ENCODE results near the gene GPRC5C. TPM values are rescaled to one million over a fixed set of nuclear protein-coding genes. Genes with fewer than 3 reads are reported as not detected.
"Not testable (repeated sequence)": the region's sequence is repeated elsewhere in the genome, so short reads cannot be mapped to it uniquely, and the experiment has no call there.

Gene GPRC5C
- total RNA-seq, 1 donor from 2014 or later = 34.4 TPM

DNA sequence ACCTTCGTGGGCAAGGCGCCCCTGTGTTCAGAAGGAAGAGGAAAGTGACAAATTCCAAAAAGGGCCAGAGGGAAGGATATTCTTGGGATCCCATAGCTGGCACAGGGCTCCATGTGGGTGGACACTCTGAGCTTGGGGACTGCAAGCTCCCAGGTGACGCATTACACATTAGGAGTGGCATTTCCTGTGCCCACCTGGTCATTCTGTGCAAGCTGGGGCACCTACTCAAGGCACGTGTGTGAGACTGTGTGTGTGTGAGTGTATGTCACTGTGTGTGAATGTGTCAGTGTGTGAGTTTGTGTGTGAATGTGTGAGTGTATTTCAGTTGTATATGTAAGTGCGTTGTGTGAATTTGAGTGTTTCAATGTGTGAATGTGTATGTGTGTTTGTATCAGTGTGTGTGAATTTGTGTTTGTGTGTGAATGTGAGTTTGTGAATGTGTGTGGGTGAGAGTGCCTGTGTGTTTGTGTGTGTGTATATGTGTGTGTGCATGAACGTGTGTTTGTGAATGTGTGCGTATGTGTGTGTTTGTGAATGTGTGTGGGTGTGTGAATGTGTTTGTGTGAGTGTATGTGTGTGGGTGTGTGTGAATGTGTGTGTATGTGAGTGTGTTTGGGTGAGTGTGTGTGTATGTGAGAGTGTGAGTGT, 33.0 kb downstream of the GPRC5C start:
- ATAC-seq (no peak), DNase-seq (peak; percentile 15)
- intact Hi-C loops (cut with micrococcal nuclease) = no loop called here

GRCh38 chr17:74465378-74466110, 33.7 kb downstream of the GPRC5C start:
- ATAC-seq (no peak), DNase-seq (no peak)
- intact Hi-C loops (cut with micrococcal nuclease) = no loop called here

DNA sequence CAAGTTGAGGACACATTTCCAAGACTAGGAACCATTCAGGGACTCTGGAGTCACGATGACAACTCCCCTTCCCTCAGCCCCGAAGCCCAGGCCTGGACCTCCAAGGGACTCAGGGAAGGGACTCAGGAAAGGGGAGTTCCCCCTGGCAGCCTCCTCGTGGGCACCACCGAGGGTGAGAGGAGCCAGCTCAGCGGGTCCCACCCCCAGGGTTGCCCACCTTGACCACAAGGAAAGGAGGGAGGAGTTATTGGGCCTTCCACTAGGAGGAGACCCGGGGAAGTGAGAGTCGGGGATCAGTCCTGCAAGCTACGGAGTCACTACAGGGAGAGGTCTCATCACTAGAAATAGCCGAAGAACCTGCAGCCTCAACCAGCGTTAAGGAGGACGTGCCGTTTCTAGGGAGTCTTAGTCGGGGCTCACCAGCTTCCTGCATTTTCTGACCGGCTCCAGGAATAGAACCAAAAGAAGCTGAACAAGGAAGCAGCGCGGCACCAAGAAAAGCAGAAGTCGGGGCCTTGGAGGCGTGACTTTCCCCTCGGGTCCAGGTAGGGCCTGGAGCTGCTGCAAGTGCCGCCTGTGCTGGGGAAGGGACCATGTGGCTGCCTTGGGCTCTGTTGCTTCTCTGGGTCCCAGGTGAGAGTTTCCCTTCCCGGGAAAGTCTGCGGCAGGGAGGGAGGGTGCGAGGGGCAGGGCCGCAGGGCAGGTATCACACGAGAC, 34.4 kb downstream of the GPRC5C start, which contains the start of gene CD300A:
Gene CD300A, plus strand, starts transcription at position 524 of the 717 bp plus-strand sequence. Its CDS starts 70 bp downstream, at position 594.
- DNase-seq (peak; percentile 62), ATAC-seq (peak; percentile 51)
- intact Hi-C loops (cut with micrococcal nuclease) = no loop called here

GRCh38 chr17:74466828-74467184, 34.9 kb downstream of the GPRC5C start:
- ATAC-seq (peak; percentile 9), DNase-seq (no peak)
- intact Hi-C loops (cut with micrococcal nuclease) = no loop called here

DNA sequence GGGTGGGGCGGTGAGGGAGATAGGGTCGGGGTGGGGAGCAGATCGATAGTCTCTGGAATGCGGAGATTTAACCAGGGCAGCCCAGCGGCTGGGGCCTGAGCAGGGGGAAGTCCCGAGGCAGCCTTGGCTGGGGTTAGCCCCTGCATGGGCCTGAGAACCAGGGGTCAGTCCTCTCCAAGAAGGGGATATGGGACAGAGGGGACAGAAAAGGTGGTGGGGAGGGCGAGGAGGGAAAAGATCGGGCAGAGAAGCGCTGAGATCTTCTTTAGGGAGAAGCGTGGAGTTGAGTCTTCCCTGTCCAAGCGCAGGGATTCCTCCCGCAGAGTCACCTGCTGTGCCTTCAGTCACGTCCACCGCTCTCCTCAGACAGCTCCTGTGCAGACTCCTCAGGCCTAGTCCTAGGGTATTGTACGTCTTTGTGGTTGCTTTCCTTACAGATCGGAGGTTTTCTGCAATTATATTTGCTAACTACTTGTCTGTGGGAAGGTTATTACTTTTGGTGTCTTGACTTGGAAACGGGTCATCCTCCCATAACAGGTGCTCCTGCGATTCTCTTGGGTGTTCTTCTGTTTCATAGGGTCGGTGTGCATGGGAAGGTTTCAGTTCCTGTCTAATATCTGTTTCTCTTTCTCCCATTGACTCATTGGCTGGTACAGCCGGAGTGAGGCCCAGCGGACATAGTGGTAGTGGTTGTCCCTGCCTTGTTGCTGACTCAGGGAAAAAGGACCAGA, 35.5 kb downstream of the GPRC5C start:
- peak; percentile 47 for DNase-seq
- intact Hi-C loops (cut with micrococcal nuclease) = no loop called here

DNA sequence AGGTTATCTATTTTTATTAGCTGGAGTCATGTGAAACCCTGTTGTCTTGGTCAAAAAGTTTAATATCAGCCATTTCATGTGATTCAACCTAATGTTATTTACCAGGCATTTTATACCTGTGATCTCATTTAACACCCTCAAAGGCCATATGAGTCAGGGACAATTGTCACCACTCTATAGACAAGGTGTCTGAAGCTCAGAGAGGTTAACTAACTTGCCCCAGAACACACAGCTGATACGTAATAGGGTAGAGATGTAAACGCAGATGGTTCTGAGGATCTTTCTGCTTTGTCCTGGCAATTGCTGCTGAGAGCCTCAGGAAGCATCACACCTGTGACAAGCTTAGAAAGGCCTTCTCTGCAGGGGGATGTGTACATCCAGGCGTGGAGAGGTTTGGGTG, 39.5 kb downstream of the GPRC5C start:
- intact Hi-C loops (cut with micrococcal nuclease) = no loop called here
- ATAC-seq (no peak), DNase-seq (no peak)

More for the DNA sequence above, 35.5 kb downstream of the GPRC5C start:
- ATAC-seq = peak; percentile 44

DNA sequence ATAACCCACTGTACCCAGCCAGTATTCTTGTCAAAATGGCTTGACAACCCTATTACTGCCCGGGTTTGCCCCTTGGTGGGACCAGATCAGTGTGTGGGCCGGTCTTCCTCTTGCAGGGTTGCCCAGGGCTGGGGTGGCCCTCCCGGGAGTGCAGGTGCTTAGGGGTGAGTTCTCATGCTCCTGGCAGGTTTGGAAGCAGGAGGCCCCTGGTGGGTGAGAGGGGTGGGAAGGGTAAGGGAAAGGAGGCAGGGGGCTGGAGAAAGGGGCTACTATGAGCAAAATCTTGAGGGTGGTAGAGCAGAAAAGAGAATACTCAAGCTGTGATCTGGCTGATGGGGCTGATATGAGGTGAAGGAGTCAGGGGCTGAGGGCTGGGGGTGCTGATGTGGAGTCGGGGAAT, 41.0 kb downstream of the GPRC5C start:
- DNase-seq = no peak
- ATAC-seq = no peak
- intact Hi-C loops (cut with micrococcal nuclease) = no loop called here

DNA sequence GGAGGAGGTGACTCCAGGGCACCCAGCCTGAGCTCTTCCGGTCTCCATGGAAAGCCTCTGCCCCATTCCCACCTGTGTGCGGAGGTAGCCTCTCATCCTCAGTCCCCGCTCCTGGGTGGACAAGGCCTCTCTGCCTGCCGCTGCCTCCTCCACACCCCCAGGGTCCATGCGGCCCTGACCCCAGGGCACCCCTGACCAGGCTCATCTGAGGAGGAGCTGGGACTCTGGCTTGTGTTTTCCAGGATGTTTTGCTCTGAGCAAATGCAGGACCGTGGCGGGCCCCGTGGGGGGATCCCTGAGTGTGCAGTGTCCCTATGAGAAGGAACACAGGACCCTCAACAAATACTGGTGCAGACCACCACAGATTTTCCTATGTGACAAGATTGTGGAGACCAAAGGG, 41.4 kb downstream of the GPRC5C start:
- DNase-seq = no peak
- intact Hi-C loops (cut with micrococcal nuclease) = no loop called here
- ATAC-seq = no peak

DNA sequence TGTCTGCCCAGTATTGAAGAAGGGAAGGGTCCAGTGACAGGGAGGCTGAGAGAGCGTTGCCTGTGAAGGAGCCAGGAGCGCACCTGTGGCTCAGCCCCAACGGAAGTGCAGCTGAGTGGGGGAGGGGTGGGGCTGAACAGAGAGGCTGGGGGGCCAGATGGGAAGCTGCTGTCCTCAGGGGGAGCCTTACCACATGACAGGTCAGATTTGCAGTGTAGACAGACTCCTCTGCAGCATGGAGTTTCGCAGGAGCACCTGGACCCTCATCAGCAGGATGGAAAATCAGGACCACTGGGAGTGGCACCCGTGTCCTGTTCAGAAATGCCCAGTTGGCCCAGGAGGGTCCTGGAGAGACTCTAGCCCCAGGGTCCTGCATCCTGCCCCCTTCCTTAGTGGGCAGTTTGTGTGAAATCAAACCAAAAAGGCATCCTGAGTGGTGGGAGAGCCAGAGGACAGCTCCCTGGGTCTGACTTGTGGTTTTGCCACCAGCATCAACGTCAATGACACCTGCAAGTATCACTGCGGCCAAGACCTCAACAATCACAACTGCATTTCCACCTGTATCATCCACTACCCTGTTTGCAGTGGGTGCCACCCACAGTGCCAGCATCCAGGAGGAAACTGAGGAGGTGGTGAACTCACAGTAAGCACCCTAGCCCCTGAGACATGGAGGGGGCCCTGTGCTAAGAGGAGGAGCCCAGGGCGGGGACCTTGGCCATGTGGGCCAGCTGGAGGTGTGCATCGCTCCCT, 42.3 kb downstream of the GPRC5C start:
- intact Hi-C loops (cut with micrococcal nuclease) = no loop called here
- ATAC-seq (no peak), DNase-seq (no peak)

DNA sequence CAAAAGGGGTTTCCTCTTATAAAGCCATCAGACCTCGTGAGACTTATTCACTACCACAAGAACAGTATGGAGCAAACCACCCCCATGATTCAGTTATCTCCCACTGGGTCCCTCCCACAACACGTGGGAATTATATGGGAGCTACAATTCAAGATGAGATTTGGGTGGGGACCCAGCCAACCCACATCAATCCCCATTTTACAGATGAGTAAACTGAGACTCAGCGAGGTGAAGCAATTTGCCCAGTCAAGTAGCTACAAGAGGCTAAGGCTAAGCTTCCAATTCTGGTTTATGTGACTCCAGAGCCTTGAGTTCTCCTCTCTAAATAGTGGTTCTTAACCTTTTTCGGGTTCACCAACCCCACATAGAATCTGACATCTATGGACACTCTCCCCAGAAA, 43.3 kb downstream of the GPRC5C start:
- no peak for ATAC-seq
- intact Hi-C loops (cut with micrococcal nuclease) = no loop called here
- DNase-seq = no peak

DNA sequence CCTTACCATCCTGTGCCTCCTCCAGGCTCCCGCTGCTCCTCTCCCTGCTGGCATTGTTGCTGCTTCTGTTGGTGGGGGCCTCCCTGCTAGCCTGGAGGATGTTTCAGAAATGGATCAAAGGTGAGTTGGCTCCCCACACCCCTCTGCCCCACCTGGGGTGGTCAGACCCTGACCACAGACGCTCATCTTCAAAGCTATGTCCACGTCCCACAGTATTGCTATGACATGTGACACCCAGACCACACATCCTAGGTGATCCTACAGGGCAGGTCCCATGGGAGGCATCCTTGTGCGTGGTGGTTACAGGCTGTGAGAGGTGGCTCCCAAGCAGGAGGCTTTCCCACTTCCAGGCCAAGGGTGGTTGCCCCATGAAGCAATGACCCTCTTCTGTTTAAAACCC, 45.5 kb downstream of the GPRC5C start:
- intact Hi-C loops (cut with micrococcal nuclease) = no loop called here
- ATAC-seq = no peak
- no peak for DNase-seq

DNA sequence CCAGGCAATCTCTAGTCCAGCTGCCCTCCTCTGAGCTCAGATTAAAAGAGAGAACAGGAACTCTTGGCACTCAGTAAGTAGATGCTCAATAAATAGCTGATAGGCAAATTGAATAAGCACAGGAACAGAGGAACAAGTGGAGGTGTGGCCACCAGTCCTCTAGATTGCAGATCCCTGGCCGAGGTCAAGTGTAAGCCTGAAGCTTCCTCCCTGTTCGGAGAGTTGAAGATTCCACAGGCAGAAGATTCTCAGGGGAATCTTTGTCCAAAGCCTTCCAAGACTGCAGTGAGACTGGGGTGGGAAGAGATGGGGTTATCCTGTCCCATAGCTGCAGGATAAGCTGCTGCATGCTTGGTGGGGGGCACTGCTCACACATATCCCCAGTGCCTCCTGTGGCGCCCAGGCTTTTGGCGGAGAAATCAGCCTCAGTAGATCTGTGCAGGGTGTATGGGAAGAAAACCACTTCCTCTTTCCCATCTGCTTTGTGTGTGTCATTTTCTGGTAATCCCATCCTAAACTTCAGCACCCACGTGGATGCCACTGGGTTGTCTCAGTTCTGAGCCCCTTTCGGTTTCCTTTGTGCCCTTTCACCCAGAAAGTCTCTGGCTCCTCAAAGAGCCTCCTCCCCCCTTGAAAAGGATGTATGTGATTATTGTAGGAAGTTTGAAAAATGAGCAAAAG, 46.7 kb downstream of the GPRC5C start:
- intact Hi-C loops (cut with micrococcal nuclease) = no loop called here
- DNase-seq = no peak

GRCh38 chr17:74480290-74480689, 48.4 kb downstream of the GPRC5C start:
- ATAC-seq = no peak
- intact Hi-C loops (cut with micrococcal nuclease) = no loop called here
- no peak for DNase-seq

More for the DNA sequence above, 46.7 kb downstream of the GPRC5C start:
- peak; percentile 61 for ATAC-seq

GRCh38 chr17:74481621-74482020, 49.7 kb downstream of the GPRC5C start:
- ATAC-seq (no peak), DNase-seq (no peak)
- intact Hi-C loops (cut with micrococcal nuclease) = no loop called here

DNA sequence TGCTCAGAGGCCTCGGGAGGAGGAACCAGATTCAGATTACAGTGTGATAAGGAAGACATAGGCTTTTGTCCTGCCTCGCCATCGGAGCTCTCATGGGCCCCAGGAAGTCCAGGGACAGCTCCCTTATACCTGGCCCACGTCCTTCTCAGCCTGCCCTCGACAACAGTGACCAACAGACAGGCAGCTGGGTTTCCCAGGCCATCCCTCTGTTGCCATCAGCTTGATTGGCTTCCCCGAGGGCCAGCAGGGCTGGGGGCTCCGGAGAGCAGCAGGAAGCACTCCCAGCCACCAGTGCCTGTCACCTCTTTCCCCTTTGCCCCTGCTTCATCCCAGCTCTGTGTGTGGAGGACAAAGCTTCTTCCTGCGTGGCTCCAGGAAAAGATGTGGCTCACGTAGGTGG, 52.2 kb downstream of the GPRC5C start:
- DNase-seq (no peak), ATAC-seq (no peak)
- intact Hi-C loops (cut with micrococcal nuclease) = no loop called here

- intact Hi-C loops (cut with micrococcal nuclease) = no loop called here
- DNase-seq (no peak), ATAC-seq (no peak)
Measured at GRCh38 chr17:74485022-74485743, 53.3 kb downstream of the GPRC5C start.

- no peak for ATAC-seq
- intact Hi-C loops (cut with micrococcal nuclease) = no loop called here
Measured at GRCh38 chr17:74485841-74486240, 54.0 kb downstream of the GPRC5C start.

DNA sequence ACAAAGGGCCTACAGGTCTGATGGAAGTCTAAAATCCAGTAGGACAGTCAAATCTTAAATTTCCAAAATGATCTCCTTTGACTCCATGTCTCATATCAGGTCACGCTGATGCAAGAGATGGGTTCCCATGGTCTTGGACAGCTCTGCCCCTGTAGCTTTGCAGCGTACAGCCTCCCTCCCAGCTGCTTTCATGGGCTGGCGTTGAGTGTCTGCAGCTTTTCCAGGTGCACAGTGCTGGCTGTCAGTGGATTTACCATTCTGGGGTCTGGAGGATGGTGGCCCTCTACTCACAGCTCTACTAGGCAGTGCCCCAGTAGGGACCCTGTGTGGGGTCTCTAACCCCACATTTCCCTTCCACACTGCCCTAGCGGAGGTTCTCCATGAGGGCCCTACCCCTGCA, 56.4 kb downstream of the GPRC5C start:
- DNase-seq; ATAC-seq; intact Hi-C loops (cut with micrococcal nuclease): not testable (repeated sequence)

More at GRCh38 chr17:74485841-74486240, 54.0 kb downstream of the GPRC5C start:
- no peak for DNase-seq
